GM21367 (cell line): ENCODE results near the gene SANBR.

Source experiments
- ATAC-seq: cut with Tn5 transposase; IDR thresholded peaks from one replicate; pipeline ENCODE4 v1.9.1; 2021; ENCODE audit not compliant: unreplicated experiment

The SANBR gene

DNA sequence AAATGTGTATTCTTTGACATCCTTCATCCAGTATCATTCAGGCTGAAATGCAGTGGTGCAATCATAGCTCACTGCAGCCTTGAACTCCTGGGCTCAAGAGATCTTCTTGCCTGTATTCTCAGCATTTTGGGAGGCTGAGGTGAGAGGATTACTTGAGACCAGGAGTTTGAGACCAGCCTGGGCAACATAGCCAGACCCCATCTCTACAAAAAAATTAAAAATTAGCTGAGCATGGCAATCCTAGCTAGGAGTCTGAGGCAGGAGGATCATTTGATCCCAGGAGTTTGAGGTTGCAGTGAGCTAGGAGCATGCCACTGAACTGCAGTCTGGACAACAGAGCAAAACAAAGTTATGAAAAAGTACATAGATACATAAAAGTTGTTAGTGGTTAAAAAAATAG lies 24.1 kb downstream of the SANBR start:
- ATAC-seq, result no peak

DNA sequence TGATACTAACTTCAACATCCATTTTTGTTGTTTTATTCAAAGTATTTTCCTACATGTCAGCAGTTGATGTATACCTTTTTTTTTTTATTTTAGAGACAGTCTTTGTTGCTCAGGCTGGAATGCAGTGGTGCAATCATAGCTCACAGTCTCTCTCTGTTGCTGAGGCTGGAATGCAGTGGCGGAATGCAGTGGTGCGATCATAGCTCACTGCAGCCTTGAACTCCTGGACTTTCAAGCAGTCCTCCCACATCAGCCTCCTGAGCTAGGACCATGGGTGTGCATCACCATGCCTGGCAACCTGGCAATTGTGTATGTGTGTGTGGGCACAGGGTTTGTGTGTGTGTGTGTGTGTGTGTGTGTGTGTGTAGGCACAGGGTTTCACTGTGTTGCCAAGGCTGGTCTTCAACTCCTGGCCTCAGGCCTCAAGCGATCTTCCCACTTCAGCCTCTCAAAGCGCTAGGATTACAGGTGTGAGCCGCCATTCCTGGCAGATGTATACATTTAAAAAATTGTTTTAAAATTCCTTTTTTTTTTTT lies 24.8 kb downstream of the SANBR start:
- no peak for ATAC-seq

DNA sequence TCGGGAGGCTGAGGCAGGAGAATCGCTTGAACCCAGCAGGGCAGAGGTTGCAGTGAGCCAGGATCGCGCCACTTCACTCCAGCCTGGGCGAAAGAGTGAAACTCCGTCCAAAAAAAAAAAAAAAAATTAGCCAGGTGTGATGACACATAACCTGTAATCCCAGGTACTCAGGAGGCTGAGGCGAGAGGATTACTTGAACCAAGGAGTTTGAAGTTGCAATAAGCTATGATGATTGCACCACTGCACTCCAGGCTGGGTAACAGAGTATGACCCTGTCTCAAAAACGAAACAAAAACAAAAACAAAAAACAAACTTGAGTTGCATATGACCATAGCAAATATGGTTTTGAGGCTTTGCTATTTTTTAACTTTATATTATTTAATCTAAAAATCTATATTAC lies 25.8 kb downstream of the SANBR start:
- no peak for ATAC-seq

DNA sequence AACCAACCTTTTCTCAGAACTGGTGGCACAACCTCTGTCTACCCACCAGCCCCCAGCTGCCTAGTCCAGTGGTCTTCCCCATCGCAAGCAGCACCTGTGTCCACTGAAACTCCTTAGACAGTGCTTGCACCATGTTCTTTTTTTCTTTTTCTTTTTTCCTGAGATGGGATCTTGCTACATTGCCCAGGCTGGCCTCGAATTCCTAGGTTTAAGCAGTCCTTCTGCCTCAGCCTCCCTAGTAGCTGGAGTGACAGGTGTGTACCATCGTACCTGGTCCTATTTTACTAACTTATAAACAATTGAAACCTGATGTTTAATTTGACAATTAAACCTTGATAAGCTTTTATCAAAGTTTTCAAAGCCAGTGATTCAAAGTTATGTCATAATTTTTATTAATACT lies 30.8 kb downstream of the SANBR start:
- ATAC-seq, result no peak

DNA sequence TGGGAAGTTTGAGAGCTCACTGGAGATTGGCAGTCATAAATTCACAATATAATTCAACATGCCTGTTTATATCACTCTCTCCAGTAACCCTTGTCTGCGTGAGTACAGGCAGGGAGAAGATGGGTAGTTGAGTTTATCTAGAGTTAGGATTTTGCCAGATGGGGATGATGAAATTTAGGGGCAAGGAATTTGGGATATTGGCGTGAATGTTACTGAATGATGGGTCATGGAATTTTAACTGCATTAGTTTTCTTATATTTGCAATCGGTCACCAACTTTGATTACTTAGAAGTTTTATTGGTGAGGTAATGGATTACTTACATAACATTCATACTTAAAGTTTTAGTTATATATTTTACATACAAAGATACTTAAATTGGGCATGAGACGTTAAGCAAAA lies 35.1 kb downstream of the SANBR start:
- ATAC-seq, result no peak

DNA sequence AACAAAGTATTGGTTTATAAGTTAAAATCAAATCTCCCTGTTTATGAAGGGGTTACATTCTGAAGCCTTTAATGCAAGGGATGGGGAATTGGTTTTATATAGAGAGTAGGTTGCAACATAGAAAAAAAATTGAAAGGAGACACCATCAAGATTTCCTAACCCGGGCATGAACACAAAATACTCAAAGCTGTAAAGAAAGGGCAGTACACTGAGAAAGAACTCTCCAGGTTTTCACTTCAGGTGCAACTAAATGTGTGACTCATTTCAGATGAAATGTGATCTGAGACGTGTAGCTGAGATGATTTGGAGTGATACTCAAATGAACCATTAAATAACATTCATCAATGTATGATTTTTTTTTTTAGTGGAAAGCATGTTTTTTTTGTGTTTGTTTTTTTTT lies 43.6 kb downstream of the SANBR start:
- ATAC-seq, result no peak

DNA sequence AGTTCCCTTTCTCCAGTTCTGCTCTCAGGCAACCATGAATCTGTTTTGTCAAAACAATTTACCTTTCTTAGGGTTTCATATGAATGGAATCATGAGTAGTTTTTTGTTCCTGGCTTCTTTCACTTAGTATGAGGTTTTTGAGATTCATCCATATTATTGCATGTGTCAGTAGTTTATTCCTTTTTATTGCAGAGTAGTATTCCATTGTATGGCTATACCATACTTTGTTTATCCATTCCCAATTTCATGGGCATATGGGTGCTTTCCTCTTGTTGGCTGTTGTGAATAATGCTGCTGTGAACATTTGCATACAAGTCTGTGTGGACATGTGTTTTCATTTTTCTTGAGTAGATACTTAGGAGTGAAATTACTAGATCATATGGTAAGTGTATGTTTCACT lies 46.0 kb downstream of the SANBR start:
- ATAC-seq, result no peak

DNA sequence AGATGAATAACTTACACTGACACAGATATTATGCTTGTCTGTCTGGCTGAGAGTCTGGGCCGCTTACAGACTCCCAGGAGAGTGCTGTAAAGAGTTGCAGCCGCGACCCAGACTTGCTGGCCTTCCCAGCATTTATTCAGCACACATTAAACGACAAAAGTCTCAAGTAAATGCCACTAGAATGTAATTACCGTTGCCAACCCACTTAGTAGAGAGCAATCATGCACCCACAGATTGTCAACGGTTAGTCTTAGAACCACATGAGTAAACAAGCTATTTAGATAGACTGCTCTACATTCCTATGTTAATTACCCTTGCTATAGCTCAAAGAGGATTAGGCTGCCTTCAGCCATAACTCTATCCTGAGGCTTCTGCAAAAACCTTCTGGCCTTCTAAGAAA lies 48.5 kb downstream of the SANBR start:
- ATAC-seq, result no peak
